ENCODE data around the gene TMEM50B. TPM values are rescaled to one million over a fixed set of nuclear protein-coding genes. Genes with fewer than 3 reads are reported as not detected.
A peak's percentile ranks its signal among the peaks of the same experiment; 100 is the strongest.

TMEM50B gene
- total and polyA plus RNA-seq, 11 donors: 23.5 to 47.4 (median 31.2) TPM

DNA sequence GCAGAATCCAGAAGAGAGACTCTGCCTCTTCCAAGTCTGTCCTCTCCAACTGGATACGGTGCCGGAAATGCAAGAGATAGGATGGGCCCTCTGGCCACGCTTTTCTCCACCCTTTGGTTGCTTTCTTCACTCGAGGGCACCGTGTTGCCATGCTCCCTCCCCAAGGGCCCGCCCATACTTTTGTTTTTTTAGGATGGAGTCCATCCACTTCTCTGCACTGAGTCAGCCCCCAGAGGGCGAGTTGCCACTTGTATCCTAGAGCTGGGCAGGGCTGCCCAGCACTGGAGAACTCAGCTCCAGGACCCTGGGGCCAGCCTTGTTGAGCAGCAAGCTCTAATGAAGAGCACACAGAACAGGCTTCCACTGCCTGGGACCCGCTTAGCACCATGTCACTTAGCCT, 51.1 kb downstream of the TMEM50B start:
- intact Hi-C loops (cut with DNase I): no loop called here
- whole genome bisulfite sequencing, 4 donors: 85 to 90% (median 89%) methylated on average over 8 of the region's 8 CpGs
- TF ChIP-seq, protein P1, sequence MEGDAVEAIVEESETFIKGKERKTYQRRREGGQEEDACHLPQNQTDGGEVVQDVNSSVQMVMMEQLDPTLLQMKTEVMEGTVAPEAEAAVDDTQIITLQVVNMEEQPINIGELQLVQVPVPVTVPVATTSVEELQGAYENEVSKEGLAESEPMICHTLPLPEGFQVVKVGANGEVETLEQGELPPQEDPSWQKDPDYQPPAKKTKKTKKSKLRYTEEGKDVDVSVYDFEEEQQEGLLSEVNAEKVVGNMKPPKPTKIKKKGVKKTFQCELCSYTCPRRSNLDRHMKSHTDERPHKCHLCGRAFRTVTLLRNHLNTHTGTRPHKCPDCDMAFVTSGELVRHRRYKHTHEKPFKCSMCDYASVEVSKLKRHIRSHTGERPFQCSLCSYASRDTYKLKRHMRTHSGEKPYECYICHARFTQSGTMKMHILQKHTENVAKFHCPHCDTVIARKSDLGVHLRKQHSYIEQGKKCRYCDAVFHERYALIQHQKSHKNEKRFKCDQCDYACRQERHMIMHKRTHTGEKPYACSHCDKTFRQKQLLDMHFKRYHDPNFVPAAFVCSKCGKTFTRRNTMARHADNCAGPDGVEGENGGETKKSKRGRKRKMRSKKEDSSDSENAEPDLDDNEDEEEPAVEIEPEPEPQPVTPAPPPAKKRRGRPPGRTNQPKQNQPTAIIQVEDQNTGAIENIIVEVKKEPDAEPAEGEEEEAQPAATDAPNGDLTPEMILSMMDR (IDR thresholded peaks at IDR 0.05): no peak
- no peak for TF ChIP-seq POLR2A (IDR thresholded peaks at IDR 0.05)
- Histone ChIP-seq H3K9me3 (no peaks in the 10 kb centered on the region), H3K27ac (peak overlapping the region in 2 of 12 donors; percentile 1 to 53), H3K4me3 (no peak overlapping the region), H3K27me3 (no peaks in the 10 kb centered on the region), H3K36me3 (peaks cover 0 to 100% (median 99%) of the 10 kb centered on the region in 9 donors), H3K4me1 (peaks cover 0 to 25% (median 0%) of the 10 kb centered on the region in 12 donors)
- DNase-seq (no peak), ATAC-seq (peak in 2 of 4 donors; percentile 8 to 34)

- H3K4me3 ChIP-seq: no peak overlapping the region
- H3K27ac ChIP-seq: no peak overlapping the region
- ATAC-seq: no peak
These were observed 52.7 kb downstream of the TMEM50B start for GRCh38 chr21:33427051-33427450.

GRCh38 chr21:33425825-33426224, 53.9 kb downstream of the TMEM50B start:
- Histone ChIP-seq H3K4me1 (peaks cover 0 to 6% (median 0%) of the 10 kb centered on the region in 12 donors), H3K27me3 (no peaks in the 10 kb centered on the region), H3K9me3 (no peaks in the 10 kb centered on the region), H3K36me3 (peaks cover 0 to 99% (median 93%) of the 10 kb centered on the region in 9 donors), H3K4me3 (no peak overlapping the region), H3K27ac (no peak overlapping the region)
- DNase-seq (no peak), ATAC-seq (no peak)
- 91 to 98% (median 94%) methylated on average over 3 of the region's 3 CpGs for WGBS, 4 donors
- TF ChIP-seq, protein P1 (IDR thresholded peaks at IDR 0.05): no peak
- no peak for TF ChIP-seq POLR2A (IDR thresholded peaks at IDR 0.05)
- intact Hi-C loops (cut with DNase I): no loop called here

More at GRCh38 chr21:33427051-33427450, 52.7 kb downstream of the TMEM50B start:
- TF ChIP-seq, protein P1 (IDR thresholded peaks at IDR 0.05): no peak
- TF ChIP-seq POLR2A (IDR thresholded peaks at IDR 0.05): no peak
- 88 to 90% (median 89%) methylated on average over 7 of the region's 7 CpGs for WGBS, 4 donors
- Histone ChIP-seq H3K36me3 (peaks cover 0 to 99% (median 97%) of the 10 kb centered on the region in 9 donors), H3K27me3 (no peaks in the 10 kb centered on the region), H3K9me3 (no peaks in the 10 kb centered on the region), H3K4me1 (peaks cover 0 to 9% (median 0%) of the 10 kb centered on the region in 12 donors)
- intact Hi-C loops (cut with DNase I): no loop called here
- DNase-seq: no peak

GRCh38 chr21:33424214-33424613, 55.6 kb downstream of the TMEM50B start:
- no peaks in the 10 kb centered on the region for H3K27me3 ChIP-seq

More at GRCh38 chr21:33424214-33424613, 55.6 kb downstream of the TMEM50B start:
- intact Hi-C loops (cut with DNase I): no loop called here
- peaks cover 0 to 18% (median 9%) of the 10 kb centered on the region in 12 donors for H3K4me1 ChIP-seq
- H3K9me3 ChIP-seq: no peaks in the 10 kb centered on the region
- TF ChIP-seq, protein P1 (IDR thresholded peaks at IDR 0.05): no peak
- TF ChIP-seq POLR2A (IDR thresholded peaks at IDR 0.05): no peak
- ATAC-seq: no peak
- no peak overlapping the region for H3K27ac ChIP-seq
- no peak for DNase-seq
- 92 to 96% (median 94%) methylated on average over 9 of the region's 9 CpGs for WGBS, 4 donors
- H3K4me3 ChIP-seq: no peak overlapping the region
- H3K36me3 ChIP-seq: peaks cover 0 to 98% (median 87%) of the 10 kb centered on the region in 9 donors
